GM18520 (cell line): ENCODE results near the gene COX7A2.

Source experiments
- ATAC-seq: cut with Tn5 transposase; IDR thresholded peaks from one replicate; pipeline ENCODE4 v1.9.1; 2021; ENCODE audit not compliant: unreplicated experiment

The COX7A2 gene

GRCh38 chr6:75222261-75222660 lies 21.3 kb downstream of the COX7A2 start:
- no peak for ATAC-seq

GRCh38 chr6:75221116-75221515 lies 22.5 kb downstream of the COX7A2 start:
- no peak for ATAC-seq

- no peak for ATAC-seq
Observed at GRCh38 chr6:75220357-75220756, 23.2 kb downstream of the COX7A2 start.

GRCh38 chr6:75219263-75219662 lies 24.3 kb downstream of the COX7A2 start:
- no peak for ATAC-seq

DNA sequence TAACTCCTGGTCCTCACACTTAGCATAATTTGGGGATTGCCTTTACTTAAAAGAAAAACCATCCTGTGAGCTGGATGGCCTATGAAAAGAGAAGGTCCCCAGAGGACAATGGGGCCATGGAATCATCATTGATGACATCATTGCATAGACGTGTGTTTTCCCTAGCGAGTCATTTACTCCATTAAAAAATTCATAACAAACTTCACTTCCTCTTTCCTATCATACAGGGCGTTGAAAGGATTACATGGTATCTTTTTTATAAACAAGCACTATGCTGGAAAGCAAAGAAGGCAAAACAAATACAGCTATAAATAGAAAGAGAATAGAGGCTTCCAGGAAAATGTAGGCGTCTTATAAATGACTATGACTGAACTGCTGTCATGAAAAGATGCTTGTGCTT lies 26.4 kb downstream of the COX7A2 start:
- no peak for ATAC-seq

DNA sequence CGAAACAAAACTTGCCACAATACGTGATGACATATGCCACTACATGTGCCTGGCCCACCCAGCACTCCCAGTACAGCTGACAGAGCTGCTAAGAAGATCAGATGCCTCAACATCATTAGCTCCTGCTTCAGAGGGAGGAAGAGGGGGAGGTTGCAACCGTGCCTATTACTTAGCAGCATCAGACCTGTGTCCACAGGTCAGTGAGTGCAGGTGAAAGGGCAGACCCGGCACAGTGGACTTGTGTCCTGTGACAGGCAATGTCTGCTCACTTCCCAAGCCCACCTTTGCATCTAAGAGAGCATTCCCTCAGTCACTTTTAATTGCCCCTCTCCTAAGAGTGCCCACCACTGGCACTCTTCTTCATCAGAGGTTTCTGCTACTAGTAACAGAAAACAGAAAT lies 28.3 kb downstream of the COX7A2 start:
- no peak for ATAC-seq

GRCh38 chr6:75213732-75214131 lies 29.9 kb downstream of the COX7A2 start:
- no peak for ATAC-seq

DNA sequence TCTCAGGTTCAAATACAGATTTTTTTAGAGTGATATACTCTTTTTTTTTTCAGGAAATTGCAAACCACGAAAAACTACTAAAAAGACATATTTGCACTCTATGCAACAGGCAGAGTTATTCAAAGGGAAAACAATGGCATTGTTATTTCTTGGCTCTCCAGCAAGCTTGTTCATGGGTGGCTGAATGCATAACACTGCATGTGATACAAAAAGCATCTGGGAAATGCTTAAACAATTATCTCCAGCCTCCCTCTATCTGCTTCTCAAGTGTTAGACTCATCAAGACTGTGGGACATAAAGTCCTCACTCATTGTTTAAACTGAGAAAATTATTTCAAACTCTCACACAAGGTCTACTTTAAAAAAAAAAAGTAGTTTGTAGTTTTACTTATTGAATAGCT lies 30.5 kb downstream of the COX7A2 start:
- ATAC-seq: no peak

- no peak for ATAC-seq
Observed at GRCh38 chr6:75211920-75212590, 31.5 kb downstream of the COX7A2 start.

- ATAC-seq: no peak
Observed at GRCh38 chr6:75210885-75211739, 32.5 kb downstream of the COX7A2 start.

GRCh38 chr6:75209184-75209723 lies 34.3 kb downstream of the COX7A2 start:
- ATAC-seq: no peak

- ATAC-seq: peak; percentile 63
Observed at GRCh38 chr6:75208298-75209183, 35.1 kb downstream of the COX7A2 start.

GRCh38 chr6:75206576-75207342 lies 36.8 kb downstream of the COX7A2 start:
- no peak for ATAC-seq

GRCh38 chr6:75205776-75206575 lies 37.6 kb downstream of the COX7A2 start, which contains the start of gene COL12A1:
COL12A1 (minus strand) TSS chr6:75206053; CDS start chr6:75202792, 3,261 bp downstream.
- no peak for ATAC-seq

DNA sequence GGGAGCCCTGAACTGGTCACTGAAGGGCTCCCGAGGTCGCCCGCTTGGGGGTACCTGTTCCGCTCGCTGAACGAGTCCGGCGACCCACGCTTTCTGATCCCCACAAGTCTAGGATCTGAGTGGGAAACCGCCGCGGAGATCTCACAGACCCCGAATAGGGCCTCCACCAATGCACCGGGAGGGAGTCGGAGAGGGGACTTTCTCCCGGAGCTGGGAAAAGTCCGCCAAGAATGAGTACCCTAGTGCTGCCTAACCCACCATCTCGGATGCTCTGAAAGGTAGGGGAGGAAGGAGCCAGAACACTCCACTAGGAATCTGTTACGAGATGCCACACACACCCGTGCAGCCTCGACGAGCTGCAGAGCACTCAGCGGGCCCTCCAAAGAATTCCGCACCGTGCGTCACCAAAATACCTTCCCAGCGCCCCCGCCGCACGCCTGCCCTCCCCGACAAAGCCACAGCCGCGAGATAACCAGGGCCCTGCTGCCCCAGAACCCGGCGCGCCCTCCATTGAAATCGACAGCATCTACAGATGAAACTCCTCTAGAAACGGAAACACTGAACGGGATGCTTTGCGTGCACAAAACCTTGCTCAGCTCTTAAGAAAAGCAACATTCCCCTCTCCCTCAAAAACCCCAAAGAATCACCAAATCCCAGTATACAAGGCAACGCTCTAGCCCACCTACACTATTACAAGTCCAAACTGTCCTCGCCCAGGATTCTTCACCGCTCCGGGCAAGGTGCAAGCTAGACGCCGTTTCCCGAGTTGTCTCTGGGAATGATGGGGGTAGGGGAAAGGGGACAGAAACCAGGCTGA lies 38.4 kb downstream of the COX7A2 start:
- no peak for ATAC-seq

DNA sequence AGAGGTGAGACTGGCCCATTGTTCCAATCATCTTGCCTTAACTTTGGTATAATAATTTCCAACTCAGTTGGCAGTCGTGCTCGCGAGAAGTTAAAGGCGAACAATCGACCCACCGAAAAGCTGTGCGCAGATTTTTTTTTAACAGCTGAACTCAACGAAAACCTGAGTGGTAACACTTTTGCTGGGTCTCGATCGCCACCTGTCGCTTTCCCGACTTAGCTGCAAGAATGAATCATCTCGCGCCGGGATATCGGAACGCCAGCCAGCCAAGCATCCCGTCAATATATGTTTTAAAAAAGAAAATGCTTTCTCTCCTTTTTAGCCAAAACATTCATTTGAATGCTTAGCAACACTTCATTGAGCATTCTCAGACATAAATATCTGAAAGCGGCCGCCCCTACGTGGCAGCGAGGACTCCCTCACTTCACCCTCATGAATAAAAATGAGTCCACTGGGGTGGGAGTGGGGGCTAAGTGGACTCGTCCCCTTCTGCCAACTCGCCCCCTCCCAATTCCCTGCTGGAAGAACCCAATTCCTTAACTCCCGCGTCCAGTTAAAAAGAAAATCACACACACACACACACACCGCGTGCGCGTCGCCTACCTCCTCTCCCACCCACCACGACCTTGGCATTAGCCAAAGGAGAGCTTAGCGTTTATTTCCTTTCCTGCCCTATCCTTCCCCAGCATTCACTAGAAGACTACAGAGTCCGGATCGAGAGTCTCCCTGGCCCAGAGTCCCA lies 39.2 kb downstream of the COX7A2 start:
- no peak for ATAC-seq

DNA sequence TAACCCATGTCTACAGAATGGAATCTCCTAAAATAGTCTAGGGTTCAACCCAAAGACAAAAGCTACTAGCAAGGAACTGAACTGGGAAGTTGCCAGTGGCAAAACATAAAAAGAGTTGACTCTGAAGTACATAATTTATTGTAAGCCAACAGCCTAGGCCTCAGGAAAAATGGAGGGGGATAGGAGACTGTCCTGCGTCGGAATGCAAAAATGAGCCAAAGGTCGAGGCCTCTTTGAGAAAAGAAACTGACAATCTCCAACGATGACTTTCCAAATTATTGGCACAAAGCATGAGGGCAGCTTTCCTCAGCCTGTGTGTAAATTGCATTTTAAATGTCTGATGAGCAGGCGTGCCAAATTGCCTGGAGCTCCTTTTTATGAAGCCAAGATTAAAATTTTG lies 39.9 kb downstream of the COX7A2 start:
- no peak for ATAC-seq

DNA sequence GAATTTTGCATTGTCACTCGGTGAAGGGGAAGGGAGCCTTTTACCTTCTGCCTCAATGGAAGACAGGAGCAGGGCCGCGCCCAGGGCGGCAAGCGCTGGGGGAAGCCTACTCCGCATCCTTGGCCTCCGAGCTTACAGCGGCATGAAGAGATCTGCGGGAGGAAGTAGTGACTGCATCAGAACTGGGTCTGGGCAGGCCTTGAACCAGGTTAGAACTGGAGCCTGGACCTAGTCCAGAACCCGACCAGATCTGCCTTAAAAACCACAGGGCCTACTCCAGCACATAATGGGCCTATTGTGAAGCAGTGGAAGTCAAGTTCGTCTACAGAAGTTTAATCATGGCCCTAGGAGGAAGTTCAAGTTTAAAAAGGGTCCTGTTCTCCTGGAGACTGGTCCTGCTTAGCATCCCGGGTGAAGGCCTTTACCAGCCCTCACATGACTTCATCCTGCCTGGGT lies 40.9 kb downstream of the COX7A2 start:
- no peak for ATAC-seq
